SK-N-SH (cell line): ENCODE data around the gene PMM2. TPM values are rescaled to one million over a fixed set of nuclear protein-coding genes. Genes with fewer than 3 reads are reported as not detected.

Experiments used
- CTCF ChIA-PET: fragments of 300-600, 350-600 bp; formaldehyde crosslinking; extraction: SDS; loops from one replicate; lab custom pipeline; 2021; lab: Yijun Ruan, JAX
- POLR2A ChIA-PET: fragments of 350-600 bp; sonication (Branson Sonifier 250); formaldehyde crosslinking; extraction: SDS; loops from one replicate; lab custom pipeline; 2020; ENCODE audit warnings: antibody characterized with exemption, inconsistent platforms; lab: Yijun Ruan, JAX
- DNase-seq: peaks from one replicate; pipeline ENCODE4 v3.0.0; 2012
- H2AFZ ChIP-seq: fragments of 200-600 bp; sonication (generic); 2 replicates; pipeline ENCODE4 v1.8.1; 2016; ENCODE audit warnings: antibody characterized with exemption, mild to moderate bottlenecking, low read depth
- H3F3A ChIP-seq: fragments of 200-600 bp; sonication (generic); replicated peaks from 2 replicates; pipeline ENCODE3; 2016; ENCODE audit warnings: antibody characterized with exemption, mild to moderate bottlenecking; ENCODE audit not compliant: insufficient read depth
- H3K27ac ChIP-seq, 2 experiments: fragments of 200-500 bp in 1 of 2; fragments of 200-600 bp in 1 of 2; sonication (Bioruptor generic) in 1 of 2; sonication (generic), shearing (Covaris generic) in 1 of 2; 2 replicates each; pipeline versions ENCODE4 v1.5.1 to v1.6.1; 2014 to 2016; ENCODE audit warnings: low read depth in 2 of 2, inconsistent platforms in 1 of 2, low read length in 1 of 2, mild to moderate bottlenecking in 1 of 2, mixed read lengths in 1 of 2
- H3K27me3 ChIP-seq: fragments of 200-600 bp; sonication (generic), shearing (Covaris generic); 2 replicates; pipeline ENCODE4 v1.6.1; 2016; ENCODE audit warnings: mixed run types; ENCODE audit not compliant: insufficient read depth
- H3K36me3 ChIP-seq, 2 experiments: fragments of 200-500 bp in 1 of 2; fragments of 200-600 bp in 1 of 2; sonication (Bioruptor generic) in 1 of 2; sonication (generic) in 1 of 2; replicated peaks in 1 of 2; 2 replicates each; pipeline versions ENCODE3 to v1.5.1; 2014 to 2016; ENCODE audit warnings: low read length in 1 of 2, mild to moderate bottlenecking in 1 of 2; ENCODE audit not compliant: insufficient read depth in 2 of 2, control insufficient read depth in 1 of 2
- H3K4me1 ChIP-seq, 2 experiments: fragments of 200-500 bp in 1 of 2; fragments of 200-600 bp in 1 of 2; sonication (Bioruptor generic) in 1 of 2; sonication (generic), shearing (Covaris generic) in 1 of 2; 2 replicates each; pipeline versions ENCODE4 v1.5.1 to v1.6.1; 2014 to 2016; ENCODE audit warnings: low read depth in 1 of 2, low read length in 1 of 2, mixed run types in 1 of 2; ENCODE audit not compliant: insufficient read depth in 2 of 2, control insufficient read depth in 1 of 2
- H3K4me2 ChIP-seq: fragments of 200-600 bp; sonication (generic), shearing (Covaris generic); 2 replicates; pipeline ENCODE4 v1.6.1; 2017; ENCODE audit warnings: mixed run types
- H3K4me3 ChIP-seq, 2 experiments: fragments of 200-500 bp in 1 of 2; fragments of 200-600 bp in 1 of 2; sonication (Bioruptor generic) in 1 of 2; sonication (generic), shearing (Covaris generic) in 1 of 2; 2 replicates each; pipeline versions ENCODE4 v1.5.1 to v1.8.1; 2014 to 2016; ENCODE audit warnings: low read depth in 2 of 2, inconsistent platforms in 1 of 2, low read length in 1 of 2, mild to moderate bottlenecking in 1 of 2, mixed read lengths in 1 of 2, moderate library complexity in 1 of 2
- H3K79me2 ChIP-seq: fragments of 200-600 bp; sonication (generic); 2 replicates; pipeline ENCODE4 v1.8.1; 2017; ENCODE audit warnings: mild to moderate bottlenecking; ENCODE audit not compliant: insufficient read depth
- H3K9ac ChIP-seq: fragments of 200-600 bp; sonication (generic); 2 replicates; pipeline ENCODE4 v1.6.1; 2017; ENCODE audit warnings: mixed run types
- H3K9me2 ChIP-seq: fragments of 200-600 bp; sonication (generic); 2 replicates; pipeline ENCODE4 v1.6.1; 2017; ENCODE audit warnings: mixed run types
- H3K9me3 ChIP-seq: fragments of 200-600 bp; sonication (generic); 2 replicates; pipeline ENCODE4 v1.6.1; 2017; ENCODE audit warnings: mixed run types, mild to moderate bottlenecking, moderate library complexity
- H4K20me1 ChIP-seq: fragments of 200-600 bp; sonication (generic); 2 replicates; pipeline ENCODE4 v1.6.1; 2017; ENCODE audit warnings: mild to moderate bottlenecking, mixed run types; ENCODE audit not compliant: insufficient read depth
- EP300 ChIP-seq, 2 experiments: IDR thresholded peaks; 2 replicates each; pipeline versions ENCODE4 v1.4.0 to v1.6.1; 2012; ENCODE audit warnings: borderline replicate concordance in 1 of 2, low read depth in 1 of 2, low read length in 1 of 2
- EZH2phosphoT487 ChIP-seq: fragments of 200-600 bp; sonication (generic); IDR thresholded peaks from 2 replicates; pipeline ENCODE4 v1.6.1; 2017; ENCODE audit warnings: low read depth, mixed run types, mild to moderate bottlenecking, antibody characterized with exemption, moderate library complexity, borderline replicate concordance
- GABPA ChIP-seq: IDR thresholded peaks from 2 replicates; pipeline ENCODE4 v1.4.0; 2012; ENCODE audit warnings: low read depth, mild to moderate bottlenecking
- GATA2 ChIP-seq: sonication (generic); formaldehyde crosslinking; IDR thresholded peaks from 2 replicates; pipeline ENCODE4 v1.5.0; 2020; ENCODE audit warnings: mild to moderate bottlenecking, missing genetic modification reagents
- JUND ChIP-seq: IDR thresholded peaks from 2 replicates; pipeline ENCODE4 v1.4.0; 2012
- POLR2AphosphoS5 ChIP-seq: IDR thresholded peaks from 2 replicates; pipeline ENCODE4 v1.6.1; 2012; ENCODE audit warnings: low read depth, low read length
- RFX5 ChIP-seq: IDR thresholded peaks from 2 replicates; pipeline ENCODE4 v1.6.1; 2012; ENCODE audit warnings: mild to moderate bottlenecking, improper control_type of control experiment, low read length
- TAF1 ChIP-seq: IDR thresholded peaks from 2 replicates; pipeline ENCODE4 v1.6.1; 2012; ENCODE audit warnings: low read depth, mild to moderate bottlenecking, low read length, moderate library complexity, borderline replicate concordance
- YY1 ChIP-seq: IDR thresholded peaks from 2 replicates; pipeline ENCODE4 v1.4.0; 2012; ENCODE audit warnings: low read depth, mild to moderate bottlenecking
- ZBTB33 ChIP-seq: IDR thresholded peaks from 2 replicates; pipeline ENCODE4 v1.4.0; 2012; ENCODE audit warnings: low read depth, borderline replicate concordance
- WGBS: methylation state at CpG from one replicate; pipeline ENCODE4 v1.1.6; 2017; ENCODE audit warnings: low lambda C conversion rate; 5-methylcytosine and 5-hydroxymethylcytosine counted together
- polyA plus RNA-seq, 3 experiments: library from polyadenylated mRNA; depleted of rRNA; stranded (reverse); fragments of >200 nt; gene quantifications; 2 replicates each; pipeline ENCODE4 v1.2.3, GENCODE V29; 2012
- TF ChIP-seq, protein P1 (sequence below): fragments of 150-350 bp; IDR thresholded peaks from 2 replicates; pipeline ENCODE4 v1.6.1; 2016; ENCODE audit warnings: mild to moderate bottlenecking, low read depth, low read length

Gene PMM2
- polyA plus RNA-seq, 1 of the 3 experiments (the other 2 are of a cell fraction), result 24.3 TPM

- Histone ChIP-seq H4K20me1 (peaks cover 40% of the 10 kb centered on the region), H3K4me3 (no peak overlapping the region), H3K9me2 (no peaks in the 10 kb centered on the region), H3K27ac (peak overlapping the region; percentile 2 to 23; a peak in 2 of 4 replicates), H3K27me3 (no peaks in the 10 kb centered on the region), H3K9me3 (no peaks in the 10 kb centered on the region), H2AFZ (no peak overlapping the region), H3K79me2 (peaks cover 35% of the 10 kb centered on the region; the same call in 1 of the 2 replicates), H3K9ac (no peak overlapping the region)
- ChIA-PET CTCF (no interaction called here), POLR2A (no interaction called here)
- peak; percentile 19 for DNase-seq
- TF ChIP-seq RFX5 (no peak), GABPA (no peak), GATA2 (CRISPR knock-in tag) (no peak), YY1 (no peak), ZBTB33 (no peak), TAF1 (no peak), EP300 (IDR thresholded peaks at IDR 0.05; ENCODE audit: borderline replicate concordance in 1 of 2, low read depth in 1 of 2, low read length in 1 of 2) (no peak), EZH2phosphoT487 (no peak)
- TF ChIP-seq, protein P1, sequence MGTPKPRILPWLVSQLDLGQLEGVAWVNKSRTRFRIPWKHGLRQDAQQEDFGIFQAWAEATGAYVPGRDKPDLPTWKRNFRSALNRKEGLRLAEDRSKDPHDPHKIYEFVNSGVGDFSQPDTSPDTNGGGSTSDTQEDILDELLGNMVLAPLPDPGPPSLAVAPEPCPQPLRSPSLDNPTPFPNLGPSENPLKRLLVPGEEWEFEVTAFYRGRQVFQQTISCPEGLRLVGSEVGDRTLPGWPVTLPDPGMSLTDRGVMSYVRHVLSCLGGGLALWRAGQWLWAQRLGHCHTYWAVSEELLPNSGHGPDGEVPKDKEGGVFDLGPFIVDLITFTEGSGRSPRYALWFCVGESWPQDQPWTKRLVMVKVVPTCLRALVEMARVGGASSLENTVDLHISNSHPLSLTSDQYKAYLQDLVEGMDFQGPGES, result no peak
- TF ChIP-seq, all 33 proteins: peak for 0
- Histone ChIP-seq H3K4me2 (no peak overlapping the region), H3K36me3 (peaks cover 12 to 27% of the 10 kb centered on the region in 2 experiments), H3F3A (peaks cover 54% of the 10 kb centered on the region), H3K4me1 (peaks cover 13 to 21% of the 10 kb centered on the region in 2 experiments; a peak in 3 of 4 replicates)
- 83% methylated on average over 5 of the region's 15 CpGs for WGBS
These were observed 50.0 kb downstream of the PMM2 start for GRCh38 chr16:8847623-8848022.

GRCh38 chr16:8848231-8848938, 50.7 kb downstream of the PMM2 start:
- 0 out of 2 replicates have a peak, but pooled peaks have one; percentile 6 for TF ChIP-seq POLR2AphosphoS5
- no peak for TF ChIP-seq JUND

More at GRCh38 chr16:8848231-8848938, 50.7 kb downstream of the PMM2 start:
- no peak overlapping the region for H3K9ac ChIP-seq
- no peak overlapping the region for H2AFZ ChIP-seq
- H3K27me3 ChIP-seq, result no peaks in the 10 kb centered on the region
- peak; percentile 16 for DNase-seq
- POLR2A ChIA-PET, result no interaction called here
- H3K4me3 ChIP-seq, result no peak overlapping the region
- peaks cover 40% of the 10 kb centered on the region for H4K20me1 ChIP-seq
- no peaks in the 10 kb centered on the region for H3K9me3 ChIP-seq
- H3K4me2 ChIP-seq, result peak overlapping the region; percentile 65; the same call in 1 of the 2 replicates
- H3F3A ChIP-seq, result peaks cover 59% of the 10 kb centered on the region
- H3K27ac ChIP-seq, result peak overlapping the region; percentile 12 to 82; a peak in 2 of 4 replicates
- H3K36me3 ChIP-seq, result peaks cover 13 to 32% of the 10 kb centered on the region in 2 experiments
- peaks cover 32% of the 10 kb centered on the region; the same call in 1 of the 2 replicates for H3K79me2 ChIP-seq
- H3K9me2 ChIP-seq, result no peaks in the 10 kb centered on the region
- WGBS, result 87% methylated on average over 16 of the region's 26 CpGs
- peaks cover 13 to 21% of the 10 kb centered on the region in 2 experiments; a peak in 3 of 4 replicates for H3K4me1 ChIP-seq
- CTCF ChIA-PET, result interaction anchor here (1.1 kb wide), 1 partner anchor 32 kb away, joined by 4 read pairs; no protein-coding TSS in a partner anchor
